ENCODE measurements around the gene UCN2.
"Not testable (repeated sequence)": the region's sequence is repeated elsewhere in the genome, so short reads cannot be mapped to it uniquely, and the experiment has no call there.

UCN2 gene

GRCh38 chr3:48535578-48535977, 28.0 kb downstream of the UCN2 start:
- no peak for DNase-seq

GRCh38 chr3:48532977-48533337, 30.6 kb downstream of the UCN2 start:
- no peak for DNase-seq

GRCh38 chr3:48532271-48532976, 31.2 kb downstream of the UCN2 start:
- no peak for DNase-seq

- not testable (repeated sequence) for DNase-seq
Observed at GRCh38 chr3:48530701-48531100, 32.9 kb downstream of the UCN2 start.

GRCh38 chr3:48528754-48529153, 34.8 kb downstream of the UCN2 start:
- DNase-seq, result no peak

- DNase-seq, result no peak
Observed at GRCh38 chr3:48528048-48528447, 35.5 kb downstream of the UCN2 start.

GRCh38 chr3:48524970-48525369, 38.6 kb downstream of the UCN2 start:
- no peak for DNase-seq

- no peak for DNase-seq
Observed at GRCh38 chr3:48521635-48522034, 41.9 kb downstream of the UCN2 start.

- DNase-seq, result no peak
Observed at GRCh38 chr3:48519277-48519643, 44.3 kb downstream of the UCN2 start.

- DNase-seq, result no peak
Observed at GRCh38 chr3:48518638-48519276, 44.8 kb downstream of the UCN2 start.

GRCh38 chr3:48518069-48518468, 45.5 kb downstream of the UCN2 start:
- no peak for DNase-seq

- DNase-seq, result no peak
Observed at GRCh38 chr3:48516571-48516970, 47.0 kb downstream of the UCN2 start.

- no peak for DNase-seq
Observed at GRCh38 chr3:48514431-48515227, 49.0 kb downstream of the UCN2 start.
